ENCODE measurements around the gene ZNF322. TPM values are rescaled to one million over a fixed set of nuclear protein-coding genes. Genes with fewer than 3 reads are reported as not detected.

ZNF322 gene
- total and polyA plus RNA-seq, 2 of the 8 experiments (the other 6 are each of a cell fraction or from before 2014, with no cell fraction given) = 5.3 to 35.0 TPM

DNA sequence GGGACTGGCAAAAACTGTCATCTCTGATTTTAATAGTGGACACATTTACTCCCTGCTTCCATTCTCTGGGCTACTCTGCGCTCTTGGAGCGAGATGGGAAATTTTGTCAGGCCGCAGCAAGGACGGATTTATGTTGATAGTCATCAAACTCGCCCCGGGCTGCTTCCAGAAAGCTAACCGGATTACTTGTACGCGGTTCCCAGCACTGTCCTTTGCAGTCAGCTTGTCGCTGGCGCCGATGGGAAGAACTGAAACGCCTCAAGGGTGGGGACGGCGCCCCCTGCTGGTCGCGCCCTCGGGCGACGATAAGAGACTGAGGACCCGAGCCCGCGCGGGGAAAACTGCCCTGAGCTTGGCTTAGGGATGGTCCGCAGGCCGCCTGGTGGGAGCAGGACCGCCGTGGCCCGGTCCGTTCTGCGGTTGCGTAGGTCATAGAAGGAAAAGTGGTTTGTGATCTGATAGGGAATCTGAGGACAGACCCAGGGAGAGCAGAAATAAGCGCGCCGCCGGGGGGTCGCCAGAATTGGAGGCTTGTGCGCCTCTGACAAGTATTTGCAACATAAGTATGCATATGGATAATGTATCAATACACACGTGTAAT, 63.8 kb downstream of the ZNF322 start:
- Histone ChIP-seq H3K18ac (ENCODE audit: extremely low read depth, low read length) (no peak overlapping the region), H3K36me3 (ENCODE audit: control insufficient read depth in 2 of 4, insufficient read depth in 4 of 4, low read length in 3 of 4) (peaks cover 0 to 6% (median 3%) of the 10 kb centered on the region in 4 experiments; a peak in 2 of 8 replicates), H2BK5ac (ENCODE audit: low read depth, low read length) (no peak overlapping the region), H3K14ac (ENCODE audit: insufficient read length) (no peak overlapping the region), H3K79me1 (ENCODE audit: low read depth, low read length) (peaks cover 8% of the 10 kb centered on the region), H4K20me1 (replicated peaks in 1 of 2; ENCODE audit: control insufficient read depth in 1 of 2, insufficient read depth in 2 of 2, low read length in 2 of 2) (no peaks in the 10 kb centered on the region), H3K23me2 (ENCODE audit: low read depth, low read length) (peaks cover 18% of the 10 kb centered on the region), H3K27me3 (replicated peaks in 1 of 4; ENCODE audit: control insufficient read depth in 3 of 4, extremely low read depth in 1 of 4, insufficient read depth in 3 of 4, low read length in 3 of 4) (no peaks in the 10 kb centered on the region), H3K27ac (ENCODE audit: low read depth, low read length) (no peak overlapping the region), H2BK12ac (ENCODE audit: low read depth, low read length) (no peak overlapping the region), H2BK15ac (ENCODE audit: low read length) (no peak overlapping the region), H3K4ac (replicated peaks; ENCODE audit: insufficient read length, low read depth, low read length) (no peak overlapping the region), H3K4me2 (ENCODE audit: insufficient read depth in 1 of 2, low read depth in 2 of 2, low read length in 2 of 2) (peak overlapping the region; percentile 74 to 90), H2AFZ (ENCODE audit: low read length) (0 out of 2 replicates have a peak overlapping the region, but pooled peaks have one; percentile 1), H3K23ac (ENCODE audit: insufficient read length) (no peak overlapping the region), H2AK5ac (ENCODE audit: low read depth, low read length) (no peak overlapping the region), H2BK120ac (replicated peaks; ENCODE audit: low read depth, low read length) (no peak overlapping the region), H3K79me2 (ENCODE audit: control insufficient read depth in 1 of 2, insufficient read depth in 2 of 2, low read length in 2 of 2) (peaks cover 0 to 12% of the 10 kb centered on the region in 2 experiments; a peak in 2 of 4 replicates), H2BK20ac (ENCODE audit: low read length) (no peak overlapping the region), H3K4me1 (replicated peaks in 1 of 4; ENCODE audit: control insufficient read depth in 3 of 4, insufficient read depth in 4 of 4, low read length in 3 of 4) (peaks cover 0 to 5% (median 2%) of the 10 kb centered on the region in 4 experiments; a peak in 5 of 7 replicates), H4K8ac (ENCODE audit: extremely low read depth, insufficient read depth, low read length) (no peak overlapping the region), H3K4me3 (ENCODE audit: extremely low read depth in 1 of 4, insufficient read depth in 2 of 4, low read depth in 3 of 4, low read length in 4 of 4) (peak overlapping the region; percentile 92 to 100 (median 99)), H3K9ac (replicated peaks in 1 of 4; ENCODE audit: extremely low read depth in 1 of 4, low read depth in 3 of 4, low read length in 3 of 4) (no peak overlapping the region), H3K9me3 (ENCODE audit: insufficient read depth in 2 of 2, low read depth in 1 of 2, low read length in 1 of 2) (no peaks in the 10 kb centered on the region), H3K56ac (replicated peaks; ENCODE audit: insufficient read length, low read depth, low read length) (no peak overlapping the region), H4K91ac (replicated peaks; ENCODE audit: insufficient read length, low read length) (no peak overlapping the region), H4K5ac (ENCODE audit: insufficient read length, low read depth, low read length) (no peak overlapping the region)
- FAIRE-seq (no peak), DNase-seq (ENCODE audit: low read depth in 1 of 2, low spot score in 2 of 2) (peak; percentile 83 to 96)
- WGBS, 2 experiments (ENCODE audit: extremely low coverage in 1 of 2, insufficient coverage in 1 of 2, insufficient read length in 1 of 2, insufficient replicate concordance in 2 of 2, low coverage in 1 of 2, low lambda C conversion rate in 2 of 2, missing lambda C conversion rate in 1 of 2) = 2% methylated on average over 39 of the region's 39 CpGs; no CpG with 5 or more reads in 1 of the 2 experiments
- ChIA-PET CTCF (ENCODE audit: partially characterized antibody) (interaction anchor here (0.6 to 6.0 kb wide), 18 partner anchors 9 to 1104 kb away, joined by 3 to 134 read pairs (median 4); partner anchors contain the start of gene BTN1A1), POLR2A (ENCODE audit: partially characterized antibody) (interaction anchor here (0.6 to 2.9 kb wide), 8 partner anchors 16 to 401 kb away, joined by 3 to 10 read pairs (median 3); a partner anchor contains a TSS)
- peak; percentile 74; the same call in 1 of the 2 replicates for TF ChIP-seq EGR1 (IDR thresholded peaks at IDR 0.05; ENCODE audit: borderline replicate concordance, low read depth, low read length)
- peak; percentile 39 for TF ChIP-seq NANOG (IDR thresholded peaks at IDR 0.05; ENCODE audit: insufficient read depth, low read depth, low read length, poor library complexity, severe bottlenecking)
- TF ChIP-seq SIN3A (conservative IDR thresholded peaks at IDR 0.05 in 1 of 2, IDR thresholded peaks at IDR 0.05 in 1 of 2; ENCODE audit: low read depth in 1 of 2, low read length in 2 of 2) = peak; percentile 35 to 51; a peak in 1 of 4 replicates
- no peak for TF ChIP-seq SP1 (IDR thresholded peaks at IDR 0.05; ENCODE audit: low read depth, low read length)
- TF ChIP-seq EP300 (IDR thresholded peaks at IDR 0.05; ENCODE audit: borderline replicate concordance in 1 of 2, low read depth in 2 of 2, low read length in 2 of 2) = no peak
- TF ChIP-seq, protein P1, sequence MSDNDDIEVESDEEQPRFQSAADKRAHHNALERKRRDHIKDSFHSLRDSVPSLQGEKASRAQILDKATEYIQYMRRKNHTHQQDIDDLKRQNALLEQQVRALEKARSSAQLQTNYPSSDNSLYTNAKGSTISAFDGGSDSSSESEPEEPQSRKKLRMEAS (IDR thresholded peaks at IDR 0.05) = peak; percentile 17; the same call in 1 of the 2 replicates
- TF ChIP-seq RBBP5 (IDR thresholded peaks at IDR 0.05; ENCODE audit: borderline replicate concordance, low read depth, low read length) = peak; percentile 78
- TF ChIP-seq CTBP2 (IDR thresholded peaks at IDR 0.05; ENCODE audit: borderline replicate concordance, insufficient read depth, insufficient read length, low read length) = peak; percentile 37
- no peak for TF ChIP-seq RXRA (IDR thresholded peaks at IDR 0.05; ENCODE audit: insufficient read depth, low read depth, low read length)
- peak; percentile 67; the same call in 1 of the 2 replicates for TF ChIP-seq YY1 (IDR thresholded peaks at IDR 0.05; ENCODE audit: low read depth, low read length)

Measured in H1 (cell line).